Breast epithelium (tissue), 3 donors: ENCODE measurements around the gene VSIR.

Experiments used
- CTCF ChIP-seq, 3 donors: fragments of 450-650 bp; IDR thresholded peaks; one replicate each; pipeline ENCODE4 v1.5.1; 2016 to 2017; ENCODE audit warnings: antibody characterized with exemption in 3 of 3, mild to moderate bottlenecking in 3 of 3, moderate library complexity in 3 of 3
- POLR2A ChIP-seq: fragments of 450-650 bp; IDR thresholded peaks from one replicate; pipeline ENCODE4 v1.6.1; 2016; ENCODE audit warnings: antibody characterized with exemption, mild to moderate bottlenecking, moderate library complexity

GRCh38 chr10:71810048-71810750 is 36.9 kb upstream of the VSIR start:
- TF ChIP-seq CTCF (IDR thresholded peaks at IDR 0.05), result no peak
- no peak for TF ChIP-seq POLR2A
